ENCODE measurements around the gene HLA-DPA1. TPM values are rescaled to one million over a fixed set of nuclear protein-coding genes. Genes with fewer than 3 reads are reported as not detected.

HLA-DPA1 gene
- total RNA-seq, 1 donor, result 0.43 TPM

DNA sequence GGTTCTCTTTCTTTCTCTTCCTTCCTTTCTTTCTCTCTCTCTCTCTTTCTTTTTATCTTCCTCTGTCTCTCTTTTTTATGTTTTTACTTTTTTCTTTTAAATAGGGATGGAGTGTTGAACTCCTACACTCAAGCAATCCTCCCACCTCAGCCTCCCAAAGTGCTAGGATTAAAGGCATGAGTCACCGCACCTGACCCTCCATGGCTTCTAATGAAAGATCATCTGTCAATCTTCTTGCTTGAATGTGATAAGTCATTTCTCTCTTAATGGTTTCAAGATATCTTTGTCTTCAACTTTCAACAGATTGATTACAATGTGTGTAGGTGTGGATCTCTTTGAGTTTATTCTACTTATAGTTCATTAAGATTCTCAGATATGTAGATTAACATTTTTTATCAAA is 38.9 kb downstream of the HLA-DPA1 start:
- TF ChIP-seq CTCF (IDR thresholded peaks at IDR 0.05; ENCODE audit: insufficient read depth, low read depth, low read length), result no peak
- H3K4me3 ChIP-seq (ENCODE audit: low read depth, low read length), result no peak overlapping the region
- no peak for DNase-seq (ENCODE audit: low read depth)

- no peak for TF ChIP-seq CTCF (IDR thresholded peaks at IDR 0.05; ENCODE audit: insufficient read depth, low read depth, low read length)
- no peak for DNase-seq (ENCODE audit: low read depth)
These were observed 43.2 kb downstream of the HLA-DPA1 start for GRCh38 chr6:33030245-33030644.

DNA sequence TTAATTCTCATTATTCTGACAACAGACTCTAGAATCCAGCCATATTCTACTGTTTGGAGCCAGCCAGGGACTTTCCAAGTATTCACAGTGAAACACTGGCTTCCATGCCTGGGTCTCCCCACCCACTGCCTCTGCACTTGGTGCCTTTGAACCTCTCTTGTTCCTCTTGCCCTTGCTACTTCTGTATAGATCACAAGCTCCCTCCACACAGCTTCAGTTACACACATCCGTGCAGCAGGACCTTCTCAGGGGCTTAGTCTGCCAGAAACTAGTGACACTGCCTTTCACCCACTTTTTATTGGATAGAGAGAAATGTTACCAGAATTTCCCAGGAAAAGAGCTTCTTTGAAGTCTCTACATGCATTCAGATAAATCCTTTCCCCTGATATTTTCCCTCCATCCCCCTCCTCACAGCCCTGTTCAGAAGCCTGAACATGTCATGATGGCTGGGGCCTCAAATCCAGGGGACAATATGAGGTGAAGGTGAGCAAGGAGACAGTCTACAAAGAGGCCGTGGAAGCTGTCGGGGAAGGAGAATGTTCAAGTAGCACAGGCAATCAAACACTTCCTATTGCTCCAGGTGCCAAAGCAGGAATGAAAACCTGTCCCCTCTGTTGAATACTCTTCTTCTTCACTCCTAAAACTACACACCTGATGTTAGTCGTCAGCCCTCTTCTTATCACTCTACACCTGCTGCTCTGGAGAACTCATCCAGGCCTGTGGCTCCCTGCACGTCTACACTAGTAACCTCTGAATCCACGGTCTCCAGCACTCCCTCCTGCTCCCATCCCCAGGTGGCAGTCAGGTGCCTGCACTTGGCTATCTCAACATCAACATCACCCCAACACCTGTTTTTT is 43.9 kb downstream of the HLA-DPA1 start:
- DNase-seq (ENCODE audit: low read depth), result peak; percentile 20
- TF ChIP-seq CTCF (IDR thresholded peaks at IDR 0.05; ENCODE audit: insufficient read depth, low read depth, low read length), result no peak
- H3K4me3 ChIP-seq (ENCODE audit: low read depth, low read length), result no peak overlapping the region

More at GRCh38 chr6:33030245-33030644, 43.2 kb downstream of the HLA-DPA1 start:
- H3K4me3 ChIP-seq (ENCODE audit: low read depth, low read length), result no peak overlapping the region

GRCh38 chr6:33028220-33028849 is 45.1 kb downstream of the HLA-DPA1 start:
- DNase-seq (ENCODE audit: low read depth), result no peak
- TF ChIP-seq CTCF (IDR thresholded peaks at IDR 0.05; ENCODE audit: insufficient read depth, low read depth, low read length), result no peak
- H3K4me3 ChIP-seq (ENCODE audit: low read depth, low read length), result no peak overlapping the region

DNA sequence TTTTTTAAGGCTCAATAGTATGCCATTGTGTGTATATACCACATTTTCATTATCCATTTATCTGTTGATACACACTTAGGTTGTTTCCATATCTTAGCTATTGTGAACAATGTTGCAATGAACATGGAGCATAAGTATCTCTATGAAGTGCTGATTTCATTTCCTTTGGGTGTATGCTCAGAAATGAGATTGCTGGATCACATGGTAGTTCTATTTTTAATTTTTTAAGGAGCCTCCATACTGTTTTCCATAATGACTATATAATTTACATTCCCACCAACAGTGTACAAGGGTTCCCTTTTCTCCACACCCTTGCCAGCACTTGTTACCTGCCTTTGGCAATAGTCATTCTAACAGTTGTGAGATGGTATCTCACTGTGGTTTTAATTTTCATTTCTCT is 48.9 kb downstream of the HLA-DPA1 start:
- no peak for DNase-seq (ENCODE audit: low read depth)
- no peak for TF ChIP-seq CTCF (IDR thresholded peaks at IDR 0.05; ENCODE audit: insufficient read depth, low read depth, low read length)
- no peak overlapping the region for H3K4me3 ChIP-seq (ENCODE audit: low read depth, low read length)

GRCh38 chr6:33023536-33023935 is 49.9 kb downstream of the HLA-DPA1 start:
- TF ChIP-seq CTCF (IDR thresholded peaks at IDR 0.05; ENCODE audit: insufficient read depth, low read depth, low read length), result no peak
- H3K4me3 ChIP-seq (ENCODE audit: low read depth, low read length), result no peak overlapping the region
- DNase-seq (ENCODE audit: low read depth), result no peak
